ENCODE results near the gene USP20.

USP20 gene

GRCh38 chr9:129857207-129857606 is 21.9 kb downstream of the USP20 start:
- no peak for DNase-seq (ENCODE audit: low read depth in 2 of 2)

- no peak for DNase-seq (ENCODE audit: low read depth in 2 of 2)
These were observed 23.1 kb downstream of the USP20 start for GRCh38 chr9:129858167-129858962.

GRCh38 chr9:129860653-129861446 is 25.6 kb downstream of the USP20 start:
- no peak for DNase-seq (ENCODE audit: low read depth in 2 of 2)

- no peak for DNase-seq (ENCODE audit: low read depth in 2 of 2)
These were observed 26.2 kb downstream of the USP20 start for GRCh38 chr9:129861447-129861827.

- DNase-seq (ENCODE audit: low read depth in 2 of 2): peak; percentile 47 to 55
These were observed 27.9 kb downstream of the USP20 start for GRCh38 chr9:129863059-129863690.

GRCh38 chr9:129864991-129865647 is 29.9 kb downstream of the USP20 start:
- no peak for DNase-seq (ENCODE audit: low read depth in 2 of 2)

- DNase-seq (ENCODE audit: low read depth in 2 of 2): no peak
These were observed 30.5 kb downstream of the USP20 start for GRCh38 chr9:129865668-129866320.

GRCh38 chr9:129866394-129867135 is 31.3 kb downstream of the USP20 start:
- no peak for DNase-seq (ENCODE audit: low read depth in 2 of 2)

- no peak for DNase-seq (ENCODE audit: low read depth in 2 of 2)
These were observed 32.1 kb downstream of the USP20 start for GRCh38 chr9:129867136-129868022.

GRCh38 chr9:129868023-129868871 is 33.0 kb downstream of the USP20 start:
- DNase-seq (ENCODE audit: low read depth in 2 of 2): no peak

GRCh38 chr9:129868872-129869486 is 33.7 kb downstream of the USP20 start:
- peak; percentile 84 to 88 for DNase-seq (ENCODE audit: low read depth in 2 of 2)

- DNase-seq (ENCODE audit: low read depth in 2 of 2): no peak
These were observed 34.6 kb downstream of the USP20 start for GRCh38 chr9:129869585-129870501.

- no peak for DNase-seq (ENCODE audit: low read depth in 2 of 2)
These were observed 35.8 kb downstream of the USP20 start for GRCh38 chr9:129871046-129871445.

- DNase-seq (ENCODE audit: low read depth in 2 of 2): no peak
These were observed 38.4 kb downstream of the USP20 start for GRCh38 chr9:129873563-129874190.

- DNase-seq (ENCODE audit: low read depth in 2 of 2): no peak
These were observed 39.2 kb downstream of the USP20 start for GRCh38 chr9:129874261-129875101.

- DNase-seq (ENCODE audit: low read depth in 2 of 2): no peak
These were observed 39.9 kb downstream of the USP20 start for GRCh38 chr9:129875181-129875611.

Data from stimulated activated CD8-positive, alpha-beta memory T cell treated with anti-CD3 and anti-CD28 coated beads, Interleukin-7, amount 100 ng/mL, for 4 hours (primary cell).